Stimulated activated memory B cell treated with anti-CD40 and anti-IgM and Interleukin-4, amounts not matched to agents 10 μg/mL and 1 μg/mL and 100 μg/mL, for 72 hours (primary cell): ENCODE measurements around the gene AK2.

ENCODE experiments used
- ATAC-seq: fragments of 150-1000 bp; cut with Tn5 transposase; 2 replicates; pipeline ENCODE4 v1.10.0; 2021
- H3K27ac Mint-ChIP-seq: one replicate; pipeline ENCODE4 v1.8.0; 2022; ENCODE audit warnings: mild to moderate bottlenecking, mixed read lengths
- H3K27me3 Mint-ChIP-seq: one replicate; pipeline ENCODE4 v1.8.0; 2022; ENCODE audit warnings: mixed read lengths
- H3K36me3 Mint-ChIP-seq: one replicate; pipeline ENCODE4 v1.8.0; 2022; ENCODE audit warnings: mixed read lengths
- H3K4me1 Mint-ChIP-seq: one replicate; pipeline ENCODE4 v1.8.0; 2022; ENCODE audit warnings: mixed read lengths
- H3K4me3 Mint-ChIP-seq: one replicate; pipeline ENCODE4 v1.8.0; 2022; ENCODE audit warnings: mild to moderate bottlenecking, moderate library complexity, mixed read lengths
- H3K9me3 Mint-ChIP-seq: one replicate; pipeline ENCODE4 v1.8.0; 2022; ENCODE audit warnings: mixed read lengths

The AK2 gene

DNA sequence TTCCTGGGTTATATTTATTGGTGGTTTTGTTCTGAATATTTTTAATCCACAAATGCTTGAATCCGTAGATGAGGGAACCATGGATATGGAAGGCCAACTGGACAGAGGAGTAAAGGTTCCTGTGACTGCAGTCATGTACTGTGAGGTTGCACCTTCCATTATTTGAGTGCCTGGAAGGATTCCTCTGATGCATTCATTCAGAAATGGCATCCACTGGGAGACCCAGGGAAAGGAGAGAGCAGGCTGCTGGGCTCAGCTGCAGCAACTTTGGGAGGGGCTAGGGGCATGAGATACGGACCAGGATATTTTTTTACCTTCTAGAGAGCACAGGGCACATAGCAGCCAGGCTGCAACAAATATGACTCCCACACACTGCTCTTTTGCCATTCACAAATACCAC, 19.5 kb downstream of the AK2 start:
- Mint-ChIP-seq H3K27ac (no peak overlapping the region), H3K4me1 (no peaks in the 10 kb centered on the region), H3K4me3 (no peak overlapping the region), H3K9me3 (no peaks in the 10 kb centered on the region), H3K27me3 (no peaks in the 10 kb centered on the region), H3K36me3 (peaks cover 57% of the 10 kb centered on the region)
- no peak for ATAC-seq

GRCh38 chr1:33015216-33015615, 21.5 kb downstream of the AK2 start:
- no peak overlapping the region for H3K4me3 Mint-ChIP-seq
- no peaks in the 10 kb centered on the region for H3K9me3 Mint-ChIP-seq
- ATAC-seq = no peak
- H3K27ac Mint-ChIP-seq = no peak overlapping the region
- peaks cover 68% of the 10 kb centered on the region for H3K36me3 Mint-ChIP-seq
- H3K4me1 Mint-ChIP-seq = no peaks in the 10 kb centered on the region
- H3K27me3 Mint-ChIP-seq = no peaks in the 10 kb centered on the region

- no peak overlapping the region for H3K27ac Mint-ChIP-seq
- ATAC-seq = no peak
- H3K36me3 Mint-ChIP-seq = peaks cover 67% of the 10 kb centered on the region
- no peaks in the 10 kb centered on the region for H3K9me3 Mint-ChIP-seq
- no peak overlapping the region for H3K4me3 Mint-ChIP-seq
- no peaks in the 10 kb centered on the region for H3K27me3 Mint-ChIP-seq
- no peaks in the 10 kb centered on the region for H3K4me1 Mint-ChIP-seq
Measured at GRCh38 chr1:33014464-33015163, 22.1 kb downstream of the AK2 start.

DNA sequence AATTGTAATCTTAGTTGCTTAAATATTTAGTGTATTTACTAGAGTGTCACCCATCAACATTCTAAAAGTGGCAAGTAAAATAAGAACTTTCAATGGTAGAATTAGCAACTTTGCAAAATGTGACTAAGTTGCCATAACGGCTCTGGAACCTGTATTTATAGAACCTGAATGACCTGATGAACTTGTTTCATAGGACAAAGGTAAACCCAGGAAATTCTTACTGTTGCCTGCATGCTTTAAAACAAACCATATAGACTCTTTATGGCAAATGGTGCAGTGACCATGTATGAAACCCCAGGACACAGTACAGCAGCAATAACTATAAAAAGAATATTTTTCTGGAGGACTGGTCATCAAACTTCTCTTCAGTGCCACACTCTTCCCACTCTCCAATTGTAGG, 22.9 kb downstream of the AK2 start:
- no peaks in the 10 kb centered on the region for H3K4me1 Mint-ChIP-seq
- no peak for ATAC-seq
- peaks cover 59% of the 10 kb centered on the region for H3K36me3 Mint-ChIP-seq
- no peak overlapping the region for H3K4me3 Mint-ChIP-seq
- H3K9me3 Mint-ChIP-seq = no peaks in the 10 kb centered on the region
- no peaks in the 10 kb centered on the region for H3K27me3 Mint-ChIP-seq
- H3K27ac Mint-ChIP-seq = no peak overlapping the region

- Mint-ChIP-seq H3K27ac (peak overlapping the region; percentile 24), H3K4me3 (no peak overlapping the region), H3K36me3 (peaks cover 56% of the 10 kb centered on the region), H3K9me3 (no peaks in the 10 kb centered on the region), H3K27me3 (no peaks in the 10 kb centered on the region), H3K4me1 (peaks cover 2% of the 10 kb centered on the region)
- no peak for ATAC-seq
Measured at GRCh38 chr1:33012165-33012564, 24.5 kb downstream of the AK2 start.

DNA sequence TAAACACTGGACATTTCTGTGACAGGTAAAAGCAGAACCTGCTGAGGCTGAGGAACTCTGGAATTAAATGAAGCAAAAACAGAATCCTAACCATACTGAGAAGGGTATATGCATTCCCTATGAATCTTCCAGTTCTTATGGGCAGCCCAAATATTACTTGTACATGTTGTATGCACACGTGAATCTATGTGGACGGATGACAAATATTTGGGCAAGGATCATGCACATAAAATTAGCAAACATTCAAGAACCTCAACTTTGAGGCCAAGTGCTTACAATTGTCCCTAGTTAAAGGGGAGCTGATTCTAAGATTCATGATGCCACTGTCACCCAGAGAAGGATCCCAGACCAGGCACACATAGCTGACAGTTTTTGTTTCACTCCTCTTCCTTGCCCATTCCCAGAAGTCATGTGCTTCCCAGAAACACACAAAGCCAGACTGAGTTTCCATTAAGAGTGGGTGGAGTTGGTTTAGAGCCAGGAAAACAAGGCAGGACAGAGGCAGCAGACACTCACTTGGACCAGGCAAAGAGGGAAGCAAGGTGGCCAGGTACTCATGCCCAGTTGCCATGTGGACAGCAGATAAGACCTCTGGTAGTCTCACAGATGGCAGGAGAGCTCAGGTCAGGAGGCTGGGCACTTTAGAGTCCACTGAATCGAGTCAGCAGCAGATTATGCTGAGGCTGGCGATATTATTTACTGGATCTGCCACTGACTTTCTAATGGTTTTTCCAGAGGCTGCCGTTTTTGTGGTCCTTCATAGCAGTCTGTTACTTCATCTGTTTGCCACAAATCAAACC, 25.6 kb downstream of the AK2 start:
- no peak for ATAC-seq
- H3K27ac Mint-ChIP-seq = peak overlapping the region; percentile 24
- peaks cover 57% of the 10 kb centered on the region for H3K36me3 Mint-ChIP-seq

DNA sequence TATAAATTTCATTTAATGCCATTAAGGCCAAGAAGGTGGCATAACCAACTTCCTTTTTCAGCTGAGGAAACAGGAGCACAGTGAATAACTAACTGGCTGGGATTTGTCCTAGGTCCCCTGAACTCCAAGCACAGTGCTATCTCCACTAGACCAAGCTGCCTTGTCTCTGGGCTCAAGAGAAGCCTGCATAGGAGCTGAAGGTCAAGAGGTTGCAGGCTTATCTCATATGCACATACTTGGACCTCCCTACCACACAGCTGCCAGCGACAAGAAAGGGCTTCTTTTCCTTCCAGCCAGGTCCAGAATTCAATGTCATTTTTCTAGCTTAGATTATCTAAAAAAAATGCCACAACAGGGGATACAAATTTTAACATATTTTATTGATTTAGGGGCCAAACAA, 27.1 kb downstream of the AK2 start:
- no peaks in the 10 kb centered on the region for H3K27me3 Mint-ChIP-seq
- peaks cover 11% of the 10 kb centered on the region for H3K4me1 Mint-ChIP-seq
- no peak overlapping the region for H3K27ac Mint-ChIP-seq
- no peak overlapping the region for H3K4me3 Mint-ChIP-seq
- no peaks in the 10 kb centered on the region for H3K9me3 Mint-ChIP-seq
- no peak for ATAC-seq
- H3K36me3 Mint-ChIP-seq = peaks cover 57% of the 10 kb centered on the region

More for the DNA sequence above, 25.6 kb downstream of the AK2 start:
- Mint-ChIP-seq H3K27me3 (no peaks in the 10 kb centered on the region), H3K9me3 (no peaks in the 10 kb centered on the region), H3K4me3 (no peak overlapping the region), H3K4me1 (peaks cover 6% of the 10 kb centered on the region)

- Mint-ChIP-seq H3K9me3 (no peaks in the 10 kb centered on the region), H3K27me3 (no peaks in the 10 kb centered on the region), H3K4me1 (peaks cover 11% of the 10 kb centered on the region), H3K27ac (no peak overlapping the region), H3K36me3 (peaks cover 48% of the 10 kb centered on the region), H3K4me3 (no peak overlapping the region)
- no peak for ATAC-seq
Measured at GRCh38 chr1:33008051-33008914, 28.4 kb downstream of the AK2 start.

DNA sequence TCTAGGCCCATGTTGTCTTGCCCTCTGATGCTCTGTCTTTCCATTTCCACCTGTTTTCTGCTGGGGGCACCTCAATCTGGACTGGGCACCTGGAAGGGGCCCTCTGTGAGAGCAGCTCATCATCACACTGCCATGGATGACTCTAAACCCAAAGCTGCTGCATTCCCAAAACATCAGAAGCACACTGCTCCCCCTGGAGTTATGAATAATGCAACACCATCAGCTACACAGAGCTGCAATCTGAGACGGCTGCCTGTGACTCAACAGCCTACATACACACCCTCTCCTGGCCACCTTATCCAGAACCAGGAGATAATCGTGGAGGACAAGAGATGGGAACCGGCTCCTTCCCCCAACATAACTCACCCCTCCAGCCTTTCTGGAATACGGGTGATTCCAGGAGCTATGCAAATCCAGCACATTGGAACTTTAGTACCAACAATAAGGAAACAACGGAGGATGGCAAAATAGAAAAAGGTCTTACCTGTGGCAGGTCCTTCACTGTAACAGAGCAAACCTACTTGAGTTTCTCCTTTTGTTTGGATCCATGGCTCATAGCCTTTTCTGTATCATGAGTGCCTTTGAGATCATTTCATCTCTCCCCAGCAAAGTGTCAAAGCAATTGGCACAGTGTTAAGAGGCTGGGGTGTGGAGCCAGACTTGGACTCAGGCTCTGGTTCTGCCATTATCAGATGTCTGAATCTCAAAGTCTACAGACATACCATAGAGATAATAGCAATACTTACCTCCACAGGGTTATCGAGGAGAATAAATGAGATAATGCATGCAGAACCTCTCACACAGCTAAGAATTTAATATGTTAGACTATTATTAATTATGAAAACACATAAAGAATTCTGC, 29.3 kb downstream of the AK2 start:
- Mint-ChIP-seq H3K27ac (no peak overlapping the region), H3K27me3 (no peaks in the 10 kb centered on the region), H3K9me3 (no peaks in the 10 kb centered on the region), H3K4me1 (peaks cover 11% of the 10 kb centered on the region), H3K36me3 (peaks cover 40% of the 10 kb centered on the region), H3K4me3 (no peak overlapping the region)
- ATAC-seq = peak; percentile 55

DNA sequence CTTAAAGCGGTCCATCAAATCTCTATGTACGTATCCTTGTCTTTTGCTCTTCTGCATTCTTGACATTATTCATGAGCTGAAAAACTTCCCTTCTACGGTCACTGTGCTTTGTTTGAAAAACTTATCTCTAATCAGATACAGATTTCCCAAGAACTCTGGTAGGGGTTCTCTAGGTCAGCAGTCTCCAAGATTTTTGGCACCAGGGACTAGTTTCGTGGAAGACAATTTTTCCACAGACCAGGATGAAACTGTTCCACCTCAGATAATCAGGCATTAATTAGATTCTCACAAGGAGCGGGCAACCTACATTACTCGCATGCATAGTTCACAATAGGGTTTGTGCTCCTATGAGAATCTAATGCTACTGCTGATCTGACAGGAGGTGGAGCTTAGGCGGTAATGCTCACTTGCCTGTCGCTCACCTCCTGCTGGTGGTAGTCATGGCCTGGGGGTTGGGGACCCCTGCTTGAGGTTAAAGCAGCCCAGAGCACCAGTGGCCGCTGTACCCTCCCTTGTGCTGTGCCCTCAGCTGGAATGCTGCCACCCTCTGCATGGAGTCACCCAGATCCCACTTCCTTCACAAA, 30.8 kb downstream of the AK2 start:
- Mint-ChIP-seq H3K36me3 (peaks cover 25% of the 10 kb centered on the region), H3K4me3 (no peak overlapping the region), H3K9me3 (no peaks in the 10 kb centered on the region), H3K4me1 (peaks cover 11% of the 10 kb centered on the region), H3K27ac (no peak overlapping the region), H3K27me3 (no peaks in the 10 kb centered on the region)
- ATAC-seq = no peak

GRCh38 chr1:33005117-33005837, 31.4 kb downstream of the AK2 start:
- ATAC-seq = no peak
- peaks cover 11% of the 10 kb centered on the region for H3K4me1 Mint-ChIP-seq
- H3K36me3 Mint-ChIP-seq = peaks cover 18% of the 10 kb centered on the region
- no peaks in the 10 kb centered on the region for H3K27me3 Mint-ChIP-seq
- no peaks in the 10 kb centered on the region for H3K9me3 Mint-ChIP-seq
- peak overlapping the region; percentile 36 for H3K27ac Mint-ChIP-seq
- no peak overlapping the region for H3K4me3 Mint-ChIP-seq

GRCh38 chr1:33004613-33005012, 32.1 kb downstream of the AK2 start:
- Mint-ChIP-seq H3K4me1 (peaks cover 11% of the 10 kb centered on the region), H3K36me3 (peaks cover 15% of the 10 kb centered on the region), H3K27me3 (no peaks in the 10 kb centered on the region), H3K27ac (peak overlapping the region; percentile 36), H3K9me3 (no peaks in the 10 kb centered on the region), H3K4me3 (no peak overlapping the region)
- ATAC-seq = no peak

- H3K27me3 Mint-ChIP-seq = no peaks in the 10 kb centered on the region
- no peaks in the 10 kb centered on the region for H3K9me3 Mint-ChIP-seq
- H3K27ac Mint-ChIP-seq = no peak overlapping the region
- H3K4me3 Mint-ChIP-seq = no peak overlapping the region
- no peak for ATAC-seq
- peaks cover 12% of the 10 kb centered on the region for H3K4me1 Mint-ChIP-seq
- peaks cover 13% of the 10 kb centered on the region for H3K36me3 Mint-ChIP-seq
Measured at GRCh38 chr1:33003657-33004056, 33.0 kb downstream of the AK2 start.

DNA sequence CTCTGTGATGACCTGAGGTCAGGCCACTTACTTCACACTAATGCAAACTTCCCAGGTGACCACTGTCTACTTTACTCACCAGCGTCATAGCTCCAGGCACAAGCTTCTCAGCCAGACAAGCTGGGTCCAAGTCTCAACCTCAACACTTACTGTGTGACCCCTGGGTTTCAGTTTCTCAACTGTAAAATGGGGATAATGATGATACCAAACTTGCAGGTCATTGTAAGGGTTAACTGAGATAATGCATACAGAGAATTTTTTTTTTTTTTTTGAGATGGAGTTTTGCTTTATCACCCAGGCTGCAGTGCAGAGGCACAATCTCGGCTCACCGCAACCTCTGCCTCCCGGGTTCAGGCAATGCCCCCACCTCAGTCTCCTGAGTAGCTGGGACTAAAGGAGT, 34.7 kb downstream of the AK2 start:
- ATAC-seq = no peak
- H3K27me3 Mint-ChIP-seq = no peaks in the 10 kb centered on the region
- no peak overlapping the region for H3K4me3 Mint-ChIP-seq
- H3K9me3 Mint-ChIP-seq = no peaks in the 10 kb centered on the region
- peak overlapping the region; percentile 2 for H3K27ac Mint-ChIP-seq
- H3K36me3 Mint-ChIP-seq = peaks cover 7% of the 10 kb centered on the region
- H3K4me1 Mint-ChIP-seq = peaks cover 19% of the 10 kb centered on the region
